ENCODE measurements around the gene CAVIN4. TPM values are rescaled to one million over a fixed set of nuclear protein-coding genes. Genes with fewer than 3 reads are reported as not detected.

Gene CAVIN4
- total RNA-seq, 1 experiment from 2014 or later, result 5.2 TPM

- peak; percentile 38 for DNase-seq (ENCODE audit: low read depth)
Observed at GRCh38 chr9:100589582-100589981, 11.7 kb downstream of the CAVIN4 start.

GRCh38 chr9:100590481-100590880, 12.6 kb downstream of the CAVIN4 start:
- peak; percentile 79 for DNase-seq (ENCODE audit: low read depth)

GRCh38 chr9:100591139-100591538, 13.3 kb downstream of the CAVIN4 start:
- no peak for DNase-seq (ENCODE audit: low read depth)

GRCh38 chr9:100591639-100592412, 13.9 kb downstream of the CAVIN4 start:
- no peak for DNase-seq (ENCODE audit: low read depth)

- DNase-seq (ENCODE audit: low read depth), result peak; percentile 57
Observed at GRCh38 chr9:100595391-100596199, 17.7 kb downstream of the CAVIN4 start.

GRCh38 chr9:100597236-100597635, 19.4 kb downstream of the CAVIN4 start:
- no peak for DNase-seq (ENCODE audit: low read depth)

- DNase-seq (ENCODE audit: low read depth), result peak; percentile 68
Observed at GRCh38 chr9:100598641-100599145, 20.8 kb downstream of the CAVIN4 start.

GRCh38 chr9:100600521-100601079, 22.7 kb downstream of the CAVIN4 start:
- peak; percentile 97 for DNase-seq (ENCODE audit: low read depth)

GRCh38 chr9:100601216-100601615, 23.3 kb downstream of the CAVIN4 start:
- peak; percentile 73 for DNase-seq (ENCODE audit: low read depth)

GRCh38 chr9:100602342-100602801, 24.5 kb downstream of the CAVIN4 start:
- peak; percentile 65 for DNase-seq (ENCODE audit: low read depth)

- no peak for DNase-seq (ENCODE audit: low read depth)
Observed at GRCh38 chr9:100605405-100605804, 27.5 kb downstream of the CAVIN4 start.

GRCh38 chr9:100619194-100619593, 41.3 kb downstream of the CAVIN4 start:
- DNase-seq (ENCODE audit: low read depth), result no peak

- no peak for DNase-seq (ENCODE audit: low read depth)
Observed at GRCh38 chr9:100619665-100620064, 41.8 kb downstream of the CAVIN4 start.

- DNase-seq (ENCODE audit: low read depth), result no peak
Observed at GRCh38 chr9:100623969-100624368, 46.1 kb downstream of the CAVIN4 start.

GRCh38 chr9:100626949-100627348, 49.1 kb downstream of the CAVIN4 start:
- DNase-seq (ENCODE audit: low read depth), result no peak

- no peak for DNase-seq (ENCODE audit: low read depth)
Observed at GRCh38 chr9:100637787-100638186, 59.9 kb downstream of the CAVIN4 start.

Other genes starting within 250 kb of the CAVIN4 start
- gene TEX10, start 225.1 kb upstream of the CAVIN4 start, total RNA-seq (2014; rRNA removed), result 47.5 and 48.7 TPM in 2 replicates
- gene MSANTD3, start 150.9 kb upstream of the CAVIN4 start, total RNA-seq (2014; rRNA removed), result 84.2 and 91.1 TPM in 2 replicates
- gene TMEFF1, start 104.9 kb upstream of the CAVIN4 start, total RNA-seq (2014; rRNA removed), result 0.51 and 2.4 TPM in 2 replicates

All from LHCN-M2 (cell line).